CD14-positive monocyte (primary cell): Measurements from ENCODE around the gene PPM1H. TPM values are rescaled to one million over a fixed set of nuclear protein-coding genes. Genes with fewer than 3 reads are reported as not detected.

ENCODE experiments used
- DNase-seq, 3 donors: peaks; one replicate each; pipeline ENCODE4 v3.0.0-alpha.2; 2011 to 2022
- H2AFZ ChIP-seq: 2 replicates; pipeline ENCODE4 v1.6.0; 2012; ENCODE audit warnings: mild to moderate bottlenecking, low read depth, low read length, inconsistent platforms; ENCODE audit not compliant: insufficient read depth, poor library complexity, severe bottlenecking
- H3K27ac ChIP-seq, 2 donors: 1 replicate in 1 of 2; 2 replicates in 1 of 2; pipeline ENCODE4 v1.5.1; 2012 to 2013; ENCODE audit warnings: low read length in 2 of 2, control low read depth in 1 of 2, inconsistent platforms in 1 of 2, low read depth in 1 of 2, mild to moderate bottlenecking in 1 of 2
- H3K27me3 ChIP-seq, 2 donors: one replicate each; pipeline versions ENCODE4 v1.6.0 to v1.6.1; 2011 to 2013; ENCODE audit warnings: low read length in 2 of 2; ENCODE audit not compliant: control insufficient read depth in 2 of 2, insufficient read depth in 2 of 2
- H3K36me3 ChIP-seq, 2 donors: replicated peaks in 1 of 2; 1 replicate in 1 of 2; 2 replicates in 1 of 2; pipeline versions ENCODE4 v1.5.1 to v1.6.1; 2012 to 2013; ENCODE audit warnings: low read length in 2 of 2, control low read depth in 1 of 2, inconsistent platforms in 1 of 2, mild to moderate bottlenecking in 1 of 2; ENCODE audit not compliant: insufficient read depth in 2 of 2, control insufficient read depth in 1 of 2
- H3K4me1 ChIP-seq, 2 donors: 1 replicate in 1 of 2; 2 replicates in 1 of 2; pipeline versions ENCODE4 v1.5.1 to v1.6.1; 2012 to 2013; ENCODE audit warnings: low read length in 2 of 2, control low read depth in 1 of 2, inconsistent platforms in 1 of 2, mild to moderate bottlenecking in 1 of 2, moderate library complexity in 1 of 2; ENCODE audit not compliant: insufficient read depth in 2 of 2, control insufficient read depth in 1 of 2
- H3K4me2 ChIP-seq: replicated peaks from 2 replicates; pipeline ENCODE3; 2012; ENCODE audit warnings: low read length, moderate library complexity, mild to moderate bottlenecking; ENCODE audit not compliant: poor library complexity, severe bottlenecking; ENCODE audit errors: extremely low read depth
- H3K4me3 ChIP-seq, 3 experiments: fragments of 200-600 bp in 1 of 3; sonication (generic) in 1 of 3; replicated peaks in 1 of 3; 1 replicate in 2 of 3; 2 replicates in 1 of 3; pipeline ENCODE4 v1.5.1; 2011 to 2013; ENCODE audit warnings: low read length in 3 of 3, mild to moderate bottlenecking in 3 of 3, control low read depth in 2 of 3, low read depth in 2 of 3, inconsistent platforms in 1 of 3, moderate library complexity in 1 of 3
- H3K79me2 ChIP-seq: 2 replicates; pipeline ENCODE4 v1.6.0; 2012; ENCODE audit warnings: mild to moderate bottlenecking, control low read depth, inconsistent platforms, low read length, moderate library complexity; ENCODE audit not compliant: insufficient read depth
- H3K9ac ChIP-seq: 2 replicates; pipeline ENCODE4 v1.6.0; 2017; ENCODE audit warnings: low read length, mild to moderate bottlenecking; ENCODE audit not compliant: insufficient read depth, poor library complexity, severe bottlenecking
- H3K9me3 ChIP-seq, 2 donors: replicated peaks in 1 of 2; 1 replicate in 1 of 2; 2 replicates in 1 of 2; pipeline versions ENCODE4 v1.5.1 to v1.6.1; 2012 to 2013; ENCODE audit warnings: low read length in 2 of 2, control low read depth in 1 of 2; ENCODE audit not compliant: control insufficient read depth in 1 of 2, insufficient read depth in 1 of 2
- H4K20me1 ChIP-seq: 2 replicates; pipeline ENCODE4 v1.6.0; 2012; ENCODE audit warnings: mild to moderate bottlenecking, low read length, control low read depth, moderate library complexity; ENCODE audit not compliant: insufficient read depth
- H3K27ac Mint-ChIP-seq, 7 donors: one replicate each; pipeline ENCODE4 v1.8.0; 2020; ENCODE audit warnings: mild to moderate bottlenecking in 7 of 7, mixed read lengths in 7 of 7, moderate library complexity in 6 of 7, inconsistent platforms in 2 of 7
- H3K27me3 Mint-ChIP-seq, 3 donors: one replicate each; pipeline ENCODE4 v1.8.0; 2021 to 2022; ENCODE audit warnings: low read depth in 3 of 3, mild to moderate bottlenecking in 3 of 3, mixed read lengths in 3 of 3, moderate library complexity in 3 of 3, inconsistent platforms in 1 of 3
- H3K36me3 Mint-ChIP-seq, 2 donors: one replicate each; pipeline ENCODE4 v1.8.0; 2020; ENCODE audit warnings: mixed read lengths in 2 of 2, inconsistent platforms in 1 of 2, mild to moderate bottlenecking in 1 of 2
- H3K4me1 Mint-ChIP-seq: one replicate; pipeline ENCODE4 v1.8.0; 2020; ENCODE audit warnings: mild to moderate bottlenecking, mixed read lengths
- H3K4me3 Mint-ChIP-seq, 2 donors: one replicate each; pipeline ENCODE4 v1.8.0; 2020; ENCODE audit warnings: mild to moderate bottlenecking in 2 of 2, mixed read lengths in 2 of 2, moderate library complexity in 1 of 2
- H3K9me3 Mint-ChIP-seq, 7 donors: one replicate each; pipeline ENCODE4 v1.8.0; 2020 to 2022; ENCODE audit warnings: mixed read lengths in 7 of 7, mild to moderate bottlenecking in 6 of 7, moderate library complexity in 6 of 7, inconsistent platforms in 2 of 7
- WGBS: methylation state at CpG from one replicate; pipeline ENCODE4 v1.1.5; 2013; ENCODE audit warnings: missing lambda C conversion rate; ENCODE audit not compliant: insufficient coverage; 5-methylcytosine and 5-hydroxymethylcytosine counted together
- intact Hi-C, 2 donors: fragments of 100-400 bp; cut with micrococcal nuclease; formaldehyde crosslinking; loops; one replicate each; pipeline versions ENCODE4 v1.15.0 to v1.15.1; 2023
- polyA plus RNA-seq, 3 donors: library from polyadenylated mRNA; depleted of rRNA in 1 of 3; unstranded in 2 of 3; stranded (reverse) in 1 of 3; fragments of 300-500 nt in 2 of 3; fragments of >200 nt in 1 of 3; fragmentation: Illumina TruSeq in 2 of 3; gene quantifications; 1 replicate in 2 of 3; 2 replicates in 1 of 3; pipeline ENCODE4 v1.2.3, GENCODE V29; 2012 to 2021
- TF ChIP-seq, protein P1 (sequence below): fragments of 200-600 bp; IDR thresholded peaks from one replicate; pipeline ENCODE4 v1.8.0; 2022; ENCODE audit warnings: antibody characterized with exemption, mild to moderate bottlenecking

Gene PPM1H
- polyA plus RNA-seq, 3 donors = 1.5 to 2.8 (median 1.9) TPM

DNA sequence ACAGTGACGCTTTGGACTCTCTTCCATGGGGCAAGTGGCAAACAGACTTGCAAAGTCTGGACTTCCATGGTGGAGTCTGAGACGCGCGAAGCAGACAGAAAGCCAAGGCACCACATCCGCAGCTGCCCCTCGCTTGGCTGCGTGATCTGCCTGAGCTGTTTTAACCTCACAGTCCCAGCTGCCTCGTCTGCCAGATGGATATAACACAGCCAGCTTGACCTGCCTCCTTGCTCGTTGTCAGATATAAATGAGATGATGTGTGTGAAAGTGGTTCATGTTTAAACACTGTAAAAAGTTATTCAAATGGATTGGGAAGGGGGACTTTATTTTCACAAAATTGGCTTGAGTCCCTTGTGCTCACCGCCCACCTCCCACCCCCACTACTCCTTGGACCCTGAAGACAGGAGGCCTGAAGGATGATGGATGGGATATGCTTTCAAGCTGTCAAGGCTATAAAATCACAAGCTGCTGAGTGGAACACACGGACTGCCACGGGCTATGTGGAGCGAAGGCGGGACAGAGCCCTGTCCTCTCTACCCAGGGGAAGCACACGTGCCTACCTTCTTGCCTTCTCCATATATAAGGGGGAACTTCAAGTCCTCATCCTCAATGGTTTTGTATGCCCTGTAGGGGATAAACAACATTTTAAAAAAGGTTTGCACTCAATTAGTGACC, 241.4 kb downstream of the PPM1H start:
- Histone ChIP-seq H3K27ac (no peak overlapping the region), H3K4me2 (no peak overlapping the region), H3K4me1 (peaks cover 3 to 7% of the 10 kb centered on the region in 2 donors), H3K4me3 (no peak overlapping the region), H3K79me2 (no peaks in the 10 kb centered on the region), H3K27me3 (no peaks in the 10 kb centered on the region), H2AFZ (no peak overlapping the region), H3K36me3 (no peaks in the 10 kb centered on the region), H3K9me3 (no peaks in the 10 kb centered on the region), H4K20me1 (no peaks in the 10 kb centered on the region), H3K9ac (no peak overlapping the region)
- peak overlapping the region in 1 of 7 donors; percentile 60 for H3K27ac Mint-ChIP-seq
- intact Hi-C loops = no loop called here
- no peaks in the 10 kb centered on the region for H3K27me3 Mint-ChIP-seq
- no peaks in the 10 kb centered on the region for H3K9me3 Mint-ChIP-seq
- WGBS = 97% methylated on average over 7 of the region's 15 CpGs
- TF ChIP-seq, protein P1, sequence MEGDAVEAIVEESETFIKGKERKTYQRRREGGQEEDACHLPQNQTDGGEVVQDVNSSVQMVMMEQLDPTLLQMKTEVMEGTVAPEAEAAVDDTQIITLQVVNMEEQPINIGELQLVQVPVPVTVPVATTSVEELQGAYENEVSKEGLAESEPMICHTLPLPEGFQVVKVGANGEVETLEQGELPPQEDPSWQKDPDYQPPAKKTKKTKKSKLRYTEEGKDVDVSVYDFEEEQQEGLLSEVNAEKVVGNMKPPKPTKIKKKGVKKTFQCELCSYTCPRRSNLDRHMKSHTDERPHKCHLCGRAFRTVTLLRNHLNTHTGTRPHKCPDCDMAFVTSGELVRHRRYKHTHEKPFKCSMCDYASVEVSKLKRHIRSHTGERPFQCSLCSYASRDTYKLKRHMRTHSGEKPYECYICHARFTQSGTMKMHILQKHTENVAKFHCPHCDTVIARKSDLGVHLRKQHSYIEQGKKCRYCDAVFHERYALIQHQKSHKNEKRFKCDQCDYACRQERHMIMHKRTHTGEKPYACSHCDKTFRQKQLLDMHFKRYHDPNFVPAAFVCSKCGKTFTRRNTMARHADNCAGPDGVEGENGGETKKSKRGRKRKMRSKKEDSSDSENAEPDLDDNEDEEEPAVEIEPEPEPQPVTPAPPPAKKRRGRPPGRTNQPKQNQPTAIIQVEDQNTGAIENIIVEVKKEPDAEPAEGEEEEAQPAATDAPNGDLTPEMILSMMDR = no peak
- H3K4me3 Mint-ChIP-seq = no peak overlapping the region
- DNase-seq = no peak
- H3K36me3 Mint-ChIP-seq = peaks cover 30 to 35% of the 10 kb centered on the region in 2 donors
- H3K4me1 Mint-ChIP-seq = peaks cover 25% of the 10 kb centered on the region

DNA sequence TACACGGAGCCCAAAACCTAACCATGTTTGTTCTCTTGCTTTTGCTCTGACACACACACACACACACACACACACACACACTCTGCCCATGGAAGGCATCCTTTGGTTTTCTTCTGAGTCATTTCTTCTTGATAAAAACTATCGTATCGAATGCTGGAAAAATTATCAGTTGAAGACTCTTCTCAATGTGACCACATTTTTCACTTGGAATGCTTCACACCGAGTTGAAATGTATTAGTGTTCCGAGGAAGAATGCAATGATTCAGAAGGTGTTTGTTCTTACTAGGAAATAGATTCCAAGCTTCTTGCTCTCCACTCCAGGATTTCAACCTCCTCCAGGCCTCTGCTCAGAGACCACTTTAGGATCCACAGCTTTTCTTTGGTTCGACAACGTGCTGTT, 242.1 kb downstream of the PPM1H start:
- peaks cover 20% of the 10 kb centered on the region for H3K4me1 Mint-ChIP-seq
- H3K4me3 ChIP-seq = no peak overlapping the region
- H3K4me1 ChIP-seq = peaks cover under 1 to 3% of the 10 kb centered on the region in 2 donors
- TF ChIP-seq, protein P1 = no peak
- H3K27me3 Mint-ChIP-seq = no peaks in the 10 kb centered on the region
- H3K79me2 ChIP-seq = no peaks in the 10 kb centered on the region
- H3K36me3 Mint-ChIP-seq = peaks cover 34 to 41% of the 10 kb centered on the region in 2 donors
- no peaks in the 10 kb centered on the region for H3K36me3 ChIP-seq
- peak overlapping the region in 1 of 7 donors; percentile 13 for H3K27ac Mint-ChIP-seq
- no peak overlapping the region for H3K9ac ChIP-seq
- H3K27ac ChIP-seq = no peak overlapping the region
- H2AFZ ChIP-seq = no peak overlapping the region
- no peaks in the 10 kb centered on the region for H3K9me3 ChIP-seq
- DNase-seq = no peak
- no peaks in the 10 kb centered on the region for H4K20me1 ChIP-seq
- intact Hi-C loops = no loop called here
- no peak overlapping the region for H3K4me2 ChIP-seq
- no peak overlapping the region for H3K4me3 Mint-ChIP-seq
- no peaks in the 10 kb centered on the region for H3K9me3 Mint-ChIP-seq
- no peaks in the 10 kb centered on the region for H3K27me3 ChIP-seq
- 83% methylated on average over 1 of the region's 7 CpGs for WGBS
